Fibroblast of upper back skin (primary cell): Measurements from ENCODE around the gene RCN1.
"Not testable (repeated sequence)": the region's sequence is repeated elsewhere in the genome, so short reads cannot be mapped to it uniquely, and the experiment has no call there.

ENCODE experiments used
- DNase-seq: peaks from one replicate; pipeline ENCODE4 v3.0.0-alpha.2; 2013

The RCN1 gene

DNA sequence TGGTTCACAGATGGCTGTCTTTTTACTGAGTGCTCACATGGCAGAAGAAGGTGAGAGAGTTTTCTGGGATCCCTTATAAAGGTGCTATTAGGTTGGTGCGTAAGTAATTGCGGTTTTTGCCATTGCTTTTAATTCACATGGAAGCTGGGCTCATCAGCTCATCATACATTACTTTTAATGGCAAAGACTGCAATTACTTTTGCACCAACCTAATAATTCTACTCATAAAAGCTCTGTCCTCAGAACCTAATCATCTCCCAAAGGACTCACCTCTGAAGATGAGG lies 23.0 kb downstream of the RCN1 start:
- no peak for DNase-seq

DNA sequence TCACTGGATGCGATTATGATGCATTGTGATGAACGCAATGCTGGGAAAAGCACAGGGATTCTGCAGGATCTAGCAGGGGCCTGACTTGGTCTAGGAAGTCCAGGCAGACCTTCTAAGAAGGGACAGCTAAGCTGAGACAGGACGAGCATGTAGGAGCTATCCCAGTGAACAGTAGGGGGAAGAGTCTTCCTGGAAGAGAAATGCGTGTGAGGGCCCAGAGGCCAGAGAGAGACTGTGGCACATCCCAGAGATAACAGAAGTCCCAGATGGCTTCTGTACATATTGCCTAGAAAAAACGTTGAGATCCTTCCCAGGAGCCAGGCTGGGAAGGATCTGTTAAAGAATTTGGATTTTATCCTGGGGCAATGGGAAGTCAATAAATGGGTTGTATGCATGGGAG lies 24.6 kb downstream of the RCN1 start:
- no peak for DNase-seq

DNA sequence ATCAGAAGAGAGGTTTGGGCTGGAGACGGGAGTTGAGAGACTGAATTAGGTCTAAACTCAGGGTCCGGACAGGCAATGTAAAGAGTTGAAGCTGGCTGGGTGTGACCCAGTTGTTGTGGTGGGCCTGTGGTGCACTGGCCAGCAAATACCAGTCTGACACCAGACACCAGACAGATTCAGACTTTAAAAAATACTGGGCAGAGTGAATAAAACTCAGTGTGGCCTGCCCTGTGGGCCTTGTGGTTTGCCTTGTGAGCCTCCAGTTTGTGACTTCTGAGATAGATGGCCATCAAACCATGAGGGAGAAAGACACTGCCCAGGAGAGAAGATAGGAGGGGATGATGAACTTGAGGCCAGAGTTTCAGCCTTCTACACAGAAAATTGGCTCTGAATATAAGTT lies 25.8 kb downstream of the RCN1 start:
- no peak for DNase-seq

DNA sequence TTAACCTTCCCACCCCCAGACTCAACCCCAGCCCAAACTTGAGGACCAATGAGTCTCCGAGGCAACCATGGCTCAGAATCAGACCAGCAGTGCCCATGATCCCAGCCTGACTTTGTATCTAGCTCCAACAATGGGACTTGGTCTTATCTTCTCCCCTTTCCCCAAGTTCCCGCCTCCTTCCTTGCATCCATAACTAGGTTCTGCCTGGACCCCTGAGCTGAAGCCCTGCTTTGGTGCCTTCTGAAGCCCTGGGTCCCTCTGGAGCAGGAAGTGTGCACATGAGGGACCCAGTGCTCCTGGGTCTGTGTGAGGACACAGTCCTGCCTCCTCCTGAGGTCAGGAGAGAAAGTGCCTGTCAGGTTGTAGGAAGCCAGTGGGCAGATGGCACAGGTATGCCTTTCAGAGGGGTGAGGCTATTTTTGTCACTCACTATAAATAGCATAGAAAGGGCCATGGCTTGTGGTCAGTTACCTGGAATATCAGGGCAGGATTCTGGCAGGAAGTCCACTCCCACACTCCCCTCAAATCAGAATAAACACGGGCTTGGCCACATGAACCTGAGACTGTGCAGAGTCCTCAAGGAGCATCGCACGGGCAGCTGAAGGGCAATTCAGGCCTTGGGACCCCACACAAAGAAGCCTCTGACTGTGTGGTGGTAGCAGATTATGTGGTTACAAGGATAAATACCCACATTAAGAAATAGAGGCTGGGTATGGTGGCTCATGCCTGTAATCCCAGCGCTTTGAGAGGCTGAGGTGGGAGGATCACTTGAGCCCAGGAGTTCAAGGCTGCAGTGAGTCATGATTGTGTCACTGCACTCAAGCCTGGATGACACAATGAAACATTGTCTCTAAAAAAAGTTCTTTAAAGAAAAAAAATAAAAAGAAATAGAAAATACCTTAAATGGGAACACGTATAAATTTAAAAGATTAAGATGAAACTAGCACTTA lies 27.4 kb downstream of the RCN1 start:
- DNase-seq, result peak; percentile 50

DNA sequence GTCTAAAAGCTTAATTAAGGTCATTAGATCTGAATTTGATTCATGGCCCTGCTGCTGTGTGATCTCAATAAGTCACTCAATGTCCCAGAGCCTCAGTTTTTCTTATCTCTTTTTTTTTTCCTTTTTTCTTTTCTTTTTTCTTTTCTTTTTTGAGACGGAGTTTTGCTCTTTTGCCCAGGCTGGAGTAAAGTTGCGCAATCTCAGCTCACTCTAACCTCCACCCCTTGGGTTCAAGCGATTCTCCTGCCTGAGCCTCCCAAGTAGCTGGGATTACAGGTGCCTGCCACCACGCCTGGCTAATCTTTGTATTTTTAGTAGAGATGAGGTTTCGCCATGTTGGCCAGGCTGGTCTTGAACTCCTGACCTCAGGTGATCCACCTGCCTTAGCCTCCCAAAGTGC lies 28.3 kb downstream of the RCN1 start:
- DNase-seq, result not testable (repeated sequence)

DNA sequence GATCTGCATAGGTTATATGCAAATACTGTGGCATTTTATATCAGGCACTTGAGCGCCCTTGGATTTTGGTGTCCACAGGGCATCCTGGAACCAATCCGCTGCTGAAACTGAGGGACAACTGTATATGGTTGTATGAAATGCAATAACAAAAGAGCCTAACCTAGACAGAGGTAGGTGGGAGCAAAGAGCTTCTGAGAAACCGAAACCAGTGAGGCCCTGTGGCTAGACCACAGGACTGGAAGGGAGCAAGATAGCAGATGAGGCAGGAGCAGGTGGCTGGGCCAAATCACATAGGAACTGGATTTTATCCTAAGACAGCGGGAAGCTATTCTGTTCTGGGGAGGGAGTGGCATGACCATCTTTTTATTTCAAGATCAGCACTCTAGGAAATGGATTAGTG lies 30.1 kb downstream of the RCN1 start:
- no peak for DNase-seq

DNA sequence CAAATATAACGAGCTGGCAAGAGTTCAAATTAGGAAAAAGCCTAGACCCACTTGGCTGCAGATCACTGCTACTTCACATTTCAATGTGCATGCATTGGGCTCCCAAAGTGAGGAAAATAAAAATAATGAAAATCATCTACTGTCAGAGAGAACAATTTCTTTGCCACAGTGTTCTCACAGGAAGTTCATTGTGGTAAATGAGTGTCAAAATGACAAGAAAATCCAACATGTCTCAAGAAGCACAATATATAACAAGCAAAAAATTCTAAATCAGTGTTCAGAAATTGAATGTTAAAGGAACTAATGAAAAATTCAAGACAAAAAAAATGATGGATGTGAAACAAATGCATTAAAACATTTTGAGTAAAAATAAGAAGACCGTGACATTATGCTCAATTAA lies 31.3 kb downstream of the RCN1 start:
- no peak for DNase-seq

DNA sequence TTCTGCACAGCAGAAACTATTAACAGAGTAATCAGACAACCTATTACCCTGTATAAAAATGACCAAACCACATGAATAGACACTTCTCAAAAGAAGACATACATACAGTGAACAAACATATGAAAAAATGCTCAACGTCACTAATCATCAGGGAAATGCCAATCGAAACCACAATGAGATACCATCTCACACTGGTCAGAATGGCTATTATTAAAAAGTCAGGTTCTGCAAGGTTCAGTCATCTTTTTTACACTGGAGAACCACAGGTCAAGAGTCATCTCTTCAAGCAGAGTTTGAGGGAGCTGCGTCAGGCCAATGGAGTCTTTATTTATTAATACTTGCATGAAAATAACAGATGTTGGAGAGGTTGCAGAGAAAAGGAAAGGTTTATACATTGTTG lies 40.4 kb downstream of the RCN1 start:
- peak; percentile 20 for DNase-seq

DNA sequence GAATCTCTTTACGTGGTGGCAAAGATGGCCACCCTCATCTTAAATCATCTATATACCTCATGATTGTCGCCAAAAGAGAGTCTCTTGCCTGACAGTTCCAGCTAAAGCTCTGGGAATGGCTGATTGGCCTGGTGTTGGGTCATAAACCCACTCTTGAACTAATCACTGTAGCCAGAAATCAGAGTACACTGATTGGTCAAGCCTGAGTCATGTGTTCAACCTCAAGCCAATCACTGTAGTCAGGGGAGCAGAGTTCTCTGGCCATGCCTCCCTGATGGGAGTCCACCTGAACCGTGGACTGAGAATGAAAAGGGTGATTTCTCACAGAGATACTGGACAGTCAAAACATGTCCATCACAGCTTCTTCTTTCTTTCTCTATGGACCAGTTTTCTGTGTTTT lies 45.8 kb downstream of the RCN1 start:
- DNase-seq, result no peak

DNA sequence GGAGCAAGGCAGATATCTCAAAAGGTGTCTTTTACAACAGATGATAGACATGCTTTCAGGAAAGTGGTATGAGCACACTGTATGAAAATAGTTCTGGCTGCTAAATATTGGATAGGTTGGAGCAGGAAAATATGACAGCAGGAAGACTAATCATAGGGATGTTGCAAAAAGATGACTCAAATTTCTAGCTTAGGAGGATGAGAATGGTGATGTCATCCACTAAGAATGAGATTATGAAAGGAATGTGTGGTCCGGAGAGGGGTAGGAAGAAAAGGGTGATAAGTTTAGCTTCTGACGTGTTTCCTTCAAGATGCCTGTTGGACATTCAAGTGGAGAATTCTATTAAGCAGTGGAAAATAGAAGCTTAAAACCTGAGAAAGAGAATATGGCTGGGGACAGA lies 46.4 kb downstream of the RCN1 start:
- peak; percentile 97 for DNase-seq

DNA sequence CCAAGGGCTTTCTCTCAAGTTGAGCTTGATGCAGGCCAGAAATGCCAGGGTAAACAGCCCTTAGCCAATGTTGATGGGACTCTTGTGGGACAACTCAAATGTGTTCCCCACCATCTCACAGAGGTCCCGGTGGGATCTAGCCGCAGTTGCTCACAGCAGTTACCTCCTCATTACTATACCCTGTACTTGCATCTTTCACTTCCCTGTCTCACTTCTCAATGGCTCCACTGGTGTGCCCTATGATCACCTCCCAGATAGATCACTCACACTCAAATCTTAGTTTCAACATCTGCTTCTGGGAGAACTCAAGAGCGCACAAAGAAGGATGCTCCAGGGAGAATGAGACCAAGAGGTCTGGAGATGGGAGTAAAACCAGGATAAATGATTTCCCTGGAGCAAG lies 47.0 kb downstream of the RCN1 start:
- DNase-seq, result no peak

DNA sequence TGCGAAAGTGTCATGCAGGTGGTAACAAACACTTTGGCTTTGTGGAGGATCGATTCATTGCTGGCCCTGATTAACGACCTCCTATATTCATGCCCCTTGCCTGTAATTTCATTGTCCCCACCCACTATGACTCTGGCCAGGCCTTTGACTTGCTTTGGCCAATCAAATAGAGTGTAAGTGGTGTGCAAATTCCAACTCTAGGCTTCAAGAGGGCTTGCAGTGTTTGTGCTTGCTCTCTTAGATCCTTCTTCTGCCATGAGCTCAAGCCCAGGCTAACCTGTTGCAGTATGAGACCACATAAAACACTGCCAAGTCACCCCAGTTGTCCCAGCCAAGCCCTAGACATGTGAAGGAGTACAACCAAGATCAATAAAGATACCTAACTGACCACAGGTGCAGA lies 48.0 kb downstream of the RCN1 start:
- no peak for DNase-seq

DNA sequence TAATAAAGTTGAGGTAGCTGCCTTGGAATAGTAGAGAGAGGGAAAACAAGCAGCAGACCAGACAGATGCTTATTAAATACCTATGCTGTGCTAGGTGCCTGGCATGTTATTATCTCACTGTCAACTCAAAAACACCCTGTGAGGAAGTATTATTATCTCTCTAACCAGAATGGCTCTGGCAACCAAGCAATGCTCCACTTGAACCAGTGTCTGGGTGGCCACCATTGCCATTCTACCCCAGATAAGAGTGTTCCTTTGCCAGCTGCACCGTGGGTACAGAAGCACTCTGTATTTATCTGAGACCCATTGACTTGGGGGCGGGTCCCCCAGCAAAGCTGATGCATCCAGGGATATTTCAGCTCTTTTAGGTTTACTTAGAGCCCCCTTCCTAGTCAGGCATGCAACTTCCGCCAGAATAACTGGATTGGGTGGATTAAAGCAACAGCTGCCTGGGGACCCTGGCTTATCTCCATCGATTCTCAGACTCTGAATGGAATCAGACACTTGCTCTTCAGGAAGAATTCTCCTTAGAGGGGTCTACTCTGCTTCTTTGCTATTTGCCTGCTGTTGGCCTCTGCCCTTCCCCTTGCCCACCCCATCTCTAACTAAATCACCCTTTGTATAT lies 49.1 kb downstream of the RCN1 start:
- DNase-seq, result no peak

DNA sequence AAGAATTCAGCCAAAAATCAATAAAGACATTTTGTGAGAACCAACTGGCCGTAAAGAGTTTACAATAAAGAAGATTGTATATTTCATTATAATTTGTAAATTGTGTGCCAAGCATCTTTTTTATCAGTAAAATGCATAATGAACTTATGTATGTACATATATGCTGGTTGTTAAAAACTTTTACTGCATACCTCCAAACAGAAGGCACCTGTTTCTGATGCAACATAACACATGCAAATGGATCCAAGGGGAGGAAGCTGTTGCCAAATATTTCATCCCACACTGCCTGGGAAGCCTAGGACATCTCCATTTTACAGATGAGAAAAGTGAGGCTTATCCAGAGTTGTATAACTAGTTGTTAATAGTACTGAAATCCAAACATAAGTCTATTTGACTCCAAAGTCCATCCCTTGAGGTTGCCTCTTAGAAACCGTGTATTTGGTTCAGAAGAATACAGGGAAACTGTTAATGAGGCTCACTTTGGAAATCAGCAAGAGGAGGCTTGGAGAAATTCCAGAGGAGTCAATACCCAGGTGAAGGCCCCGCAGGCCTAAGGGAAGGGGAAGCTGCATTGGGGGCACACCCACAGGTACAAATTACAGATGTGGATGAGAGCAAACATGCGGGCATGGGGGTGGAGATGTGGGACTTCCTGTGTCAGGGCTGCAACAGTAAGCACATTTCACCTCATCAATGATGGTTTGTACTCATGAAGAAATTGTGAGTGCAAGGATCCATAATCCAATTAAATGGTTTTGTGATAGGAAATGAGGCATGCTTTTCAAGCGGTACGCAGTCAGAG lies 51.1 kb downstream of the RCN1 start:
- no peak for DNase-seq

DNA sequence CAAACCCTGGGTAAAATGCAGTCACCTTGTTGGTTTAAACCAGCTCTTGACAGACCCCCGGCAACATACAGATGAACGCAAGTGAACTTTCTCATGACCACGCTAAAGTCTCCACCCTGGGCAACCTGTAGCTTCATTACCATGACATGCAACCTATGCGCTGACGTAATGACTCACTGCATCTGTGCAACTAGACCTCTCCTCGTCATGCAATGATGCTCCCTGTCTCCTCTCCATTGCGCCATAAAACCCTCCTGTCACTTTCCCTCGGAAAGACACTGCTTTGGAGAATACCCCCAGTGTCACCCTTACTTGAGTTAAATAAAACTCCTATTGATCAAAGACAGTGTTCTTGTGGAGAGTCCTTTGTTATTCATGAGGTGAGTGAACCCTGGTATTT lies 52.5 kb downstream of the RCN1 start:
- DNase-seq, result no peak

DNA sequence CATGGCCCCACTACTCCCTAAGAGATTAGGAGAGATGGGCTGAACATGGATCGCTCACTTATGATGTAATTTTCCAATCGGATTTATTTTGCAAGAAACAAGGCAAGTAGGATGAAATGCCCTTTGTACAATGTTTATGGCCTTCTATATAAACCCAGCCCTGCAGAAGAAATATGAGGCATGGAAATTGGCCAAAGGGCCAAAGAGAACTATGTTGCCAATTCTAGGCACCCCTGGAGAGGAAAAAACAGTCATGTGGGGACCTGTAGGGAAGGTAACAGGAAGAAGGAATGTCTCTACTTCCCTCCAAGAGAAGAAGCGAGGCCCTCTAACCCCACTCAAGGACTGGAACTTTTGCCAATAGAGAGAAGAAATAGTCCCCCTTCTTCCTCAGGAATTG lies 54.4 kb downstream of the RCN1 start:
- DNase-seq, result no peak

DNA sequence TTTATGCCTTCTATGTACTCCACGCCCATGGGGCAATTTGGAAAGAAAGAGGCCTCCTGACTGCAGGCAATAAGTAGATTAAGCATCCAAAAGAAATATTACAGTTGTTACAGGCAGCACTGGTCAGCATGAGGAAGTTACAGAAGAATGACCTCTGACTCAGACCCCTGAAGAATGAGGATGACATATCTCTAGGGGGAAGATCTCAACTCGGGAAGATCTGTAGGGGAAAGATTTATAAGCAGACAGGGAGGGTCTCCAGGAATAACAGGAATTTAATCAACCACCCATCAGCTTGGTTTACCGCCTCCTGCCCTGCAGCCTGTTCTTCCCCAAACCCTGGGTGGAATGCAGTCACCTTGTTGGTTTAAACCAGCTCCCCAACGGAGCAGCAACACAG lies 58.0 kb downstream of the RCN1 start:
- DNase-seq, result peak; percentile 18

DNA sequence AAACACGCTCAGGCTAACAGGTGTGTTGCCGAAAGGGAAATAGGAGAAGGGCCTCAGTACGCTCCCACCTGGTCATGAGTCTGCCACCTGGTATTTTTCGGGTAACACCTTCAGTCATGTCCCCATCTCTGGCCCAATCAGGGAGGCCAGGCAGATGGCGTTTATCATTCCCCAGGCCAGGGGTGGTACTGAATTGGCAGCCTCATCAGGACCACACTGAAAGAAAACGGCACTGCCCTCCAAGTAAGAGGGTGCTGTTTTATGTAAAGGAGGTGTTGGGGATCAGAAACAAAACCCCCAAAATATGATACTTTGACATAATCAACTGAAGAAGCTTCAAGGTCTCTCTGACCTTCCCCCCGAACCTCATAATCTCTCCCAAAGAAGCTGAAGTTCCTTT lies 58.9 kb downstream of the RCN1 start:
- no peak for DNase-seq

DNA sequence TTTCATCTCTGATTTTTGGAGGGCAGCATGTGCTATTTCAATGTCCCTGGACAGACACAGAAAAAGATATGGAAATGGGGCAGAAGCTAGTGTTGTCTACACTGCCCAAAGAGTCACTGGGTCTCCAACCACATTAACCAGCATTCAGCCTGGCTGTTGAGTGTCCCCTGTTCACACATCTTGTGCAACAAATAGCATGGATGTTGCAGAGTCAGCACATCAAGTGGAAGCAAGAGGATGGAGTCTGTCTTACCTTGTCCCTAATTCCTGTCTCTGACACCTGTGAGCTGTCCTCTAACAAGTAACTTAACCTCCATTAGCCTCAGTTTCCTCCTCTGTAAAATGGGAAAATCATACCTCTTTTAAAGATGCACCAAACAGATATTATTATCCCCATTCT lies 60.2 kb downstream of the RCN1 start:
- DNase-seq, result no peak

DNA sequence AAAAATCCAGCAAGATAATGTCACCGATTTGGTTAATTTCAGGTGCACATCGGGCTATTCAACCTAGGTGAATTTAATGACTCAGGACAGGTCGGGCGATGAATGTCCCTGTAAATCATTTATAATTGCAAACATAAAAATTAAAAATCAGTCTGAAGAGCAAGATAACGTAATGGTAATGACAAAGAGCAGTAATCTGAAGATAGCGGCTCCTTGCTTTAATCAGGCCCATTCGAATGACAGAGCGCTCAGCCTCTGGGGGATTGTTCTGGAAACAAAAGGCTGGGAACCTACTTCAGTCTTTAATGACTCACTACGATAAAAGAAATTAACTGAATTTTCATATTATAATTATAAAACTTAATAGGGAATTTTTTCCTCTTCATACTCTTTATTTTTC lies 61.3 kb downstream of the RCN1 start:
- DNase-seq, result no peak

DNA sequence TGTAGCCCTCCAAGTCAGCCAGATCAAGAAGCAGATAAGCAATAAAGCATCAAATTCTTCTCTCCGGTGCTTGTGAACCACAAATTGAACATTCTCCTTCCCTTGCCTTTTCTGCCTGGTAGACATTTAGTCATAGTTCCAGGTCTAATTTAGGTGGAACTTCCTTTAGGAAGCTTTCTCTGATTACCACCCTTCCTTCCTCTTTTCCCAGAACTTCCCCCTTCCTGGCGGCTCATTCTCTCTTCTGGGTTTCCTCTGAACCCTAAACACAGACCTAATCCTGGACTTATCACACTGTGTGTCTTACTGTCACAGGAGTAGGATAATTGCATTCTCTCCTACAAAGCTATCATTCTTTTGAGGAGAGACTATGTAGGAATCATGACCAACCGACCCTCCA lies 61.9 kb downstream of the RCN1 start:
- no peak for DNase-seq

DNA sequence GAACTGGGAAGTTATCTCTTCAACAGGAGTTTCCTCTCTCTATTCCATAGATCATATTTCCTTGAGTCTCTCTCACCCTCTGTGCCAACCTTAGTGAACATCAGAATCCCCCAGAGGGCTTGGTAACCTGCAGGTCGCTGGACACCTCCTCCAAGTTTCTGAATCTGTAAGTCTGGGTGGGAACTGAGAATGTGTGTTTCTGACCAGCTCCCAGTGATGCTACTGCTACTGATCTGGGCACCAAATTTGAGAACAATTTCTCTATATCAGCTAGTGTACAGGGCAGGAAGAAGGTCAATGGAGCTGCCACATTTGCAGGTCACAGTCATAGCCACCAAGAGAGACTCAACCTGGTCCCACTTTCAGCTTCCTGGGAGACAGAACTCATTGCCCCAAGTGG lies 62.9 kb downstream of the RCN1 start:
- no peak for DNase-seq

DNA sequence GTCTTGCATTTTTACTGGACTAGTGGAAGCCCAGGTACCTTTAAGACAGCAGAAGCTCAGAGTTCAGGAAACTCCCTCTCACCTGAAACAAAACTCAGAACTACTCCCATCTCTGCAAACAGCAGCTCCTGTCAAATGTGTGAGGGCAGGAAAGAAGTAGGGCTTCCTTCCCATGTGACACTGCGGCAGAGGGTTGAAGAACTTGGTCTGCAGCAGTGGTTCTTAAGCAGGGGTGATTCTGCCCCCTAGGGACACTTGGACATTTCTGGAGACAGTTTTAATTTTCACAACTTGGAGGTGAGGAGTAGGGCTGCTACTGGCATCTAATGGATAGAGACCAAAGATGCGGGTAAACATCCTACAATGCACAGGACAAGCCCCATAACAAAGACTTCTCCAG lies 63.4 kb downstream of the RCN1 start:
- peak; percentile 35 for DNase-seq
